HG03469 (cell line): Measurements from ENCODE around the gene CTDSP1.

Experiments used
- ATAC-seq: cut with Tn5 transposase; IDR thresholded peaks from one replicate; pipeline ENCODE4 v1.9.1; 2021; ENCODE audit warnings: mild to moderate bottlenecking, moderate library complexity, moderate number of reproducible peaks; ENCODE audit not compliant: unreplicated experiment

CTDSP1 gene

DNA sequence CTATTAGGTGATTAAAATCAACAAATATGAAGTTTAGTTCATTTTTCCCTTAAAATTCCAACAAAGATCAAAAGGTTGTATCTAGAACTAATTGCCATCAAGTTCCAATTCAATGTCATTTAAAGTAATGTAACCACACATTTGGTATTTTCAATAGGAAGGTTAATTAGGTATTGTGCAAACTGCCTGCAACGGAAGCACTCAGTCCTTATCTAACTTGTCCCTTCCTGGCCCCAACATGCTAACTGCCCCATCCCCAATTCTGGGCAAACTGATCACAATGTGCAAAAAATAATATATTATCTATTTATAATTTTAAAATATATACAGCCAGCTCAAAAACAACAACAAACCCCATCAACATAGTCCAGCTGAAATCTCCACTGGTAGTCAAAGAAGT, 52.4 kb downstream of the CTDSP1 start:
- ATAC-seq, result no peak
